HPDE6-E6E7 (cell line): ENCODE measurements around the gene ZNF8.
"Not testable (repeated sequence)": the region's sequence is repeated elsewhere in the genome, so short reads cannot be mapped to it uniquely, and the experiment has no call there.

ENCODE experiments used
- DNase-seq: peaks from one replicate; pipeline ENCODE4 v3.0.0; 2011; ENCODE audit warnings: missing footprints; ENCODE audit errors: extremely low spot score

Gene ZNF8

GRCh38 chr19:58278541-58279041, at the start of gene ZNF8:
ZNF8 (plus strand) TSS chr19:58278955; CDS start chr19:58279082, 127 bp downstream.
- DNase-seq: peak; percentile 100

DNA sequence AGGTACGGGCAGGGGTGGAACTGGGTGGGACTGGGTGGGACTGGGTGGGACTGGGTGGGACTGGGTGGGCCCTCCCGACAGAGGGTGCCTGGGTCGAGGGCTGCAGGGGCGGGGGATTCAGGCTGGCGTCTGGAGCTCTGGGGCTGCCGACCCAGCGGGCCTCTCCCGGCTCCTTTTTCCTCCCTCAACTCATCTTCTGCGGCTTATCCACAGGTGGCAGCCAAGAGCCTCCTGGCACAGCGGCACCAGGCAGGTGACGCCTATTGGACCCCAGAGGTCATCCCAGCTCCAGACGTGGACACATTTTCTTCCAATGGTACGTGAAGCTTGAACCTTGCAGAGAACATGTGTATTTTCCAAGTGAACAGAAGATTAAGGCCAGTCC, 49.5 kb upstream of the ZNF8 start:
- DNase-seq: peak; percentile 52

DNA sequence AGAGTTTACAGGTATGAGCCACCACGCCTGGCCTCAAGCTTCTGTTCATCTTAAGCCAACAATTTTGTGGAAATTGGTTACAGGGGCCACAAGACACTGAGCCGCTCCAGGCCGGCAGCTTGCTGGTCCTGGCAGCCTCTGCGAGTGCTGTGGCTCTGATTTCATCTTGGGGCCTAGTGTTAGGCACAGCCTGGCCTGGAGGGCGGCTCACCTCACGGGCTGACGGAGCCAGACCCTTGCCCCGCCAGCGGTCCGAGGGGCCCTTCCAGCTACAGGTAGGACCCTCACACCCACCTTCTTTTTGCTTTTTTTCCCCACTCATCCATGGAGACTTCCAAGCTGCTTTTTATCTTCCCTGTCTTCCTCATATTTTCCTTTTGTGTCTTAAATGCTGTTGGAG, 41.4 kb upstream of the ZNF8 start:
- no peak for DNase-seq

DNA sequence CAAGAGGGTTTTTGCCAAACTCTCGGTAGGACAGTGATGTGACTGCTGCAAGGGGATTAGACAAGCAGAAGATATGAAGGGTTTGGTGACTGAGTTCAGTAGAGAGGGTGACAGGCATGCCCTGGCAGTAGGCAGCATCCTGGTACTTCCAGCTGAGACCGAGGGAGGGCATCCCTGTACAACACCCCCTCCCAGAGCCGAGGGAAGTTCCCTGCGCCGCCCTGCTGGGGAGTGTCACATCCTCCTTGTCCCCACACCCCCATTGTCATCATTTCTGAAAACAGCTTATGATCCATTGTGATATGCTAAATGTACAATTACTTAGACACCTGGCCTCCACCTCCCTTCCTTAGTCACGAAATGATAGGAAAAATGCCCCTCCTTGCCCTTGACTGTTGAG, 35.4 kb upstream of the ZNF8 start:
- DNase-seq: no peak

- DNase-seq: no peak
Observed at GRCh38 chr19:58248886-58249285, 29.9 kb upstream of the ZNF8 start.

GRCh38 chr19:58252102-58252685, 26.6 kb upstream of the ZNF8 start:
- no peak for DNase-seq

- not testable (repeated sequence) for DNase-seq
Observed at GRCh38 chr19:58258259-58258658, 20.5 kb upstream of the ZNF8 start.

GRCh38 chr19:58261600-58261967, 17.2 kb upstream of the ZNF8 start:
- no peak for DNase-seq

- no peak for DNase-seq
Observed at GRCh38 chr19:58261968-58262921, 16.5 kb upstream of the ZNF8 start.

DNA sequence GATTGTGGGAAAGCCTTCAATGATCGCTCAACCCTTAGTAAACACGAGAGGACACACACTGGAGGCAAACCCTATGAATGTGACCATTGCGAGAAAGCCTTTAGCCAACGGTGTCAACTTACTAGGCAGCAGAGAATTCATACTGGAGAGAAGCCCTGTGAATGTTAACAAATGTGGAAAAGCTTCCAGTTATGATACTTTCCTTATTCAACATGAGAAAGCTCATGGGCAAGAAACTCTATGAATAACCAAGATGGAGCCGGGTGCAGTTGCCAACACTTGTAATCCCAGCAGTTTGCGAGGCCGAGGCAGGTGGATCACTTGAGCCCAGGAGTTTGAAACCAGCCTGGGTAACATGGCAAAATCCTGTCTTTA, 15.8 kb upstream of the ZNF8 start:
- no peak for DNase-seq

- no peak for DNase-seq
Observed at GRCh38 chr19:58265100-58265499, 13.7 kb upstream of the ZNF8 start.

GRCh38 chr19:58268344-58268743, 10.4 kb upstream of the ZNF8 start:
- no peak for DNase-seq

- no peak for DNase-seq
Observed at GRCh38 chr19:58274771-58275201, 4.0 kb upstream of the ZNF8 start.

GRCh38 chr19:58275564-58275963, 3.2 kb upstream of the ZNF8 start:
- no peak for DNase-seq

- DNase-seq: no peak
Observed at GRCh38 chr19:58277197-58277596, 1.6 kb upstream of the ZNF8 start.

DNA sequence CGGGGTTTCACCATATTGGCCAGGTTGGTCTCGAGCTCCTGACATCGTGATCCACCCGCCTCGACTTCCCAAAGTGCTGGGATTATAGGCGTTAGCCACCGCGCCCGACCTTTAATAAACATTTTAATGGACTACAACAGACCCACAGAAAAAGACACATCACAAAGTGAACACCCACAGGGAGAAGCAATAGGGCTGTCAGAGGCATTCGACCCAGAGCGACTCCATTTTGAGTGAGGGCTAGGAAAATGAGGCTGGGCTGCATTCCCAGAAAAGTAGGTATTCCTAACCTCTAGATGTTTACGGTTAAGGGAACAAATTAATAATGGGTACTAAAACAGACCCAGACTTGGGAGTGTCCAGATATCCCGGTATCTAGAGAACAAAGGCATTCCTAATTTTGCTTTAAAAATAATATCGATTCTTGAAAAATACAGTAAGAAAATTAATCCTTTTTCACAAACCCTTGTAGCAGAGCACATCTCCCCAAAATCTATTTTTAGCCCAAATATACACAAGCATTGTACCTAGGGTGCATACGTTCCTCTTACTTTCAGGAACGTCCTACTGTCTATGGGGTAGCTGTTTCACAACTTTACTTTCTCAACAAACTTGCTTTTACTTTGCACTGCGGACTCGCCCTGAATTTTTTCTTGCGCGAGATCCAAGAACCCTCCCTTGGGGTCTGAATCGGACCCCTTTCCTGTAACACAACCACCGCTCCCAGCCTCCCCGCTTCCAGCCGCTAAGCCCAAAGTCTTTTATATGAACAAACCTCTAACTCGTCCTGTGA, 811 bp upstream of the ZNF8 start:
- no peak for DNase-seq

- peak; percentile 47 for DNase-seq
Observed at GRCh38 chr19:58279042-58279924, 528 bp downstream of the ZNF8 start.

DNA sequence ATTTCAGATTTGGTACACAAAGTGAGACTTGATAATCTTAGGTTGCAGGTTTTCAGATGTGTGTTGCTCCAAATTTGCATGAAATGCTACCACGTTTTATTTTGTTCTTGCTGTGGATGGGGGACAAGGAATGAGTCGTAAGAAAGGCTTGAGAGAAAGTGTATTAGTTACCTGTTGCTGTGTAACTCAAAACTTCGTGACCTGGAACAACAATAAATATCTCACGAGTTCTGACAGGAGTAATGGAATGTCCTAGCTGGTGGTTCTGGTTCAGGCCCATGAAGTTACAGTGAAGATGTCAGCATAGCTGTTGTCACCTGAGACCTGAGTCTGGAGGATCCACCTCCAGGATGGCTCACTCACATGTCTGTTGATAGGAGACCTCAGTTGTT, 1.2 kb downstream of the ZNF8 start:
- DNase-seq: no peak

DNA sequence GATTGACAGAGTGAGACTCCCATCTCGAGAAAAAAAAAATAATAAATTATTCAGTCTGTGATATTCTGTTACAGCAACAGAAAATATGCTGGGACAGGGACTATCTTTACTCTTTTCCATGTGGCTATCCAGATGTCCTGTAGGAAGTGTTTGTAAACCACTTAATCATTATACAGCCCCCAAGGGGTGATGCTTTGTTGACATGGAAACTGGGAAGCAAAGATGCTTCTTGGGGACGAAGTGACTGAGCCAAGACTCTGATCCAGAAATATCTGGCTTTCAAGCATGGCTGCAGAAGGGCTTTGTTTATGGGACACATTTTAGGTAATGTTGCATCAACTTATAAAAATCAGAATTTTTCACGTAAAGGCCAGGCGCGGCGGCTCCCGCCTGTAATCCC, 5.4 kb downstream of the ZNF8 start:
- no peak for DNase-seq

DNA sequence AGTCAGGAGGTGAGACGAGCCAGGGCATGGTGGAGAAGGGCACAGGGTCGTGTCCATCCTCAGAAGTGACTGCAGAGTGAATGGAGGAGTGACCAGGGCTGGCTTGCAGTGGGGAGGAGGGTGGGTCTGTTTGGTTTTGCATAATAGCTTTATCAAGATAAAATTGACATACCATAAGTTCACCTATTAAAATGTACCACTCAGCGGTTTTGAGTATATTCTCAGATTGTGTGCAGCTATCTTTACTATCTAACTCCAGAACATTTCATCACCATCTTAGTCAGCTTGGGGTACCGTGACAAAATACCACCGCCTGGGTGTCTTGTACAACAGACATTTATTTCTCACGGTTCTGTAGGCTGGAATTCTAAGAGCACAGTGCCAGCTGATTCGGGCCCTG, 13.2 kb downstream of the ZNF8 start:
- no peak for DNase-seq

GRCh38 chr19:58294743-58295374, 16.1 kb downstream of the ZNF8 start:
- DNase-seq: no peak
